SK-N-MC (cell line): ENCODE results near the gene FSD2.

ENCODE experiments used
- DNase-seq: peaks from one replicate; pipeline ENCODE4 v3.0.0-alpha.2; 2011; ENCODE audit warnings: low read depth, low spot score
- H3K27ac ChIP-seq: fragments of 200-600 bp; sonication (generic); 2 replicates; pipeline ENCODE4 v1.5.1; 2016; ENCODE audit warnings: mixed run types
- H3K36me3 ChIP-seq: fragments of 200-600 bp; sonication (generic); 2 replicates; pipeline ENCODE4 v1.6.1; 2017; ENCODE audit warnings: antibody characterized with exemption, low read length, mixed read lengths; ENCODE audit not compliant: insufficient read depth
- H3K4me3 ChIP-seq: fragments of 200-600 bp; sonication (generic); 2 replicates; pipeline ENCODE4 v1.5.1; 2016
- H3K9ac ChIP-seq: fragments of 200-600 bp; sonication (generic); 2 replicates; pipeline ENCODE4 v1.8.0; 2017; ENCODE audit warnings: mixed run types, mixed read lengths; ENCODE audit not compliant: insufficient read length
- H3K9me3 ChIP-seq: fragments of 200-600 bp; sonication (generic); 2 replicates; pipeline ENCODE4 v1.6.1; 2017; ENCODE audit warnings: low read depth, mild to moderate bottlenecking, antibody characterized with exemption, low read length, moderate library complexity, mixed read lengths
- EZH2 ChIP-seq: fragments of 200-600 bp; sonication (generic); IDR thresholded peaks from one replicate; pipeline ENCODE4 v1.6.1; 2017; ENCODE audit warnings: antibody characterized with exemption
- FOXP2 ChIP-seq: optimal IDR thresholded peaks from 2 replicates; pipeline ENCODE3; 2011; ENCODE audit warnings: mild to moderate bottlenecking, moderate library complexity; ENCODE audit not compliant: insufficient read depth; ENCODE audit errors: extremely low read length, control extremely low read depth
- POLR2AphosphoS5 ChIP-seq: IDR thresholded peaks from 2 replicates; pipeline ENCODE4 v1.6.1; 2012; ENCODE audit warnings: mild to moderate bottlenecking, low read depth, low read length, borderline replicate concordance

FSD2 gene

DNA sequence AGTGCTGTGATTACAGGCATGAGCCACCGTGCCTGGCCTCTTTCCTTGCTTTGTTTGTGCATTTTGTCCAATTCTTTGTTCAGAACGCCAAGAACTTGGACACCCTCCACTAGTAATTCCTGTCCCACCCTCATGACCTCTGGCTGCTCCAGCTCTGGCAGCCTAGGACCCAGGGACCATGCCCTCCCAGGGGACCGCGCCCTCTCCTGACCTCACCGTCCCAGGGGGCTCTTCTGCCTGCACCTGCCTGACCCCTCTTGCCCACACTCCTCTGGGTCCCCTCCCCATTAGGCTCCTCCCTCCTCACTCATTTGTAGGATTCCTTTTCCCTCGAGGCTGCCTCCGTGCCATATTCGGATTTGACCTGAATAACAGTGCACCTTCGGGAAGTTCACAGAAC, 41.1 kb downstream of the FSD2 start:
- no peak for TF ChIP-seq FOXP2
- Histone ChIP-seq H3K27ac (no peak overlapping the region), H3K9me3 (no peaks in the 10 kb centered on the region), H3K4me3 (no peak overlapping the region), H3K9ac (no peak overlapping the region), H3K36me3 (peaks cover 4% of the 10 kb centered on the region; the same call in 1 of the 2 replicates)
- no peak for DNase-seq

DNA sequence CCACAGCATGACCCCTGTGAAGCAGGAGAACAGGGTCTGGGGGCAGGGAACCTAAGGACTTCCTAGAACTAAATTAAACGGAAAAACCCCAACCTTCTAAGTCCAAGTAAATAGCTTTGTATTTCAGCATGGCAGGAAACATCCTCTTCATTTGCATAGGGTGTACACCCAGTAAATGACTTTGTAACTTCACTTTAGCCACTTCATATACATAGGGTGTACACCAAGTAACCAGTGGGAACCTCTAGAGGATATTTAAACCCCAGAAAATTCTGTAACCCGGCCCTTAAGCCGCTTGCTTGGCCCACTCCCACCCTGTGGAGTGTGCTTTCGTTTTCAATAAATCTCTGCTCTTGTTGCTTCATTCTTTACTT, 41.8 kb downstream of the FSD2 start:
- Histone ChIP-seq H3K27ac (no peak overlapping the region), H3K9ac (no peak overlapping the region), H3K4me3 (no peak overlapping the region), H3K36me3 (peaks cover 4% of the 10 kb centered on the region; the same call in 1 of the 2 replicates), H3K9me3 (no peaks in the 10 kb centered on the region)
- no peak for DNase-seq
- TF ChIP-seq EZH2 (no peak), POLR2AphosphoS5 (no peak), FOXP2 (no peak)

DNA sequence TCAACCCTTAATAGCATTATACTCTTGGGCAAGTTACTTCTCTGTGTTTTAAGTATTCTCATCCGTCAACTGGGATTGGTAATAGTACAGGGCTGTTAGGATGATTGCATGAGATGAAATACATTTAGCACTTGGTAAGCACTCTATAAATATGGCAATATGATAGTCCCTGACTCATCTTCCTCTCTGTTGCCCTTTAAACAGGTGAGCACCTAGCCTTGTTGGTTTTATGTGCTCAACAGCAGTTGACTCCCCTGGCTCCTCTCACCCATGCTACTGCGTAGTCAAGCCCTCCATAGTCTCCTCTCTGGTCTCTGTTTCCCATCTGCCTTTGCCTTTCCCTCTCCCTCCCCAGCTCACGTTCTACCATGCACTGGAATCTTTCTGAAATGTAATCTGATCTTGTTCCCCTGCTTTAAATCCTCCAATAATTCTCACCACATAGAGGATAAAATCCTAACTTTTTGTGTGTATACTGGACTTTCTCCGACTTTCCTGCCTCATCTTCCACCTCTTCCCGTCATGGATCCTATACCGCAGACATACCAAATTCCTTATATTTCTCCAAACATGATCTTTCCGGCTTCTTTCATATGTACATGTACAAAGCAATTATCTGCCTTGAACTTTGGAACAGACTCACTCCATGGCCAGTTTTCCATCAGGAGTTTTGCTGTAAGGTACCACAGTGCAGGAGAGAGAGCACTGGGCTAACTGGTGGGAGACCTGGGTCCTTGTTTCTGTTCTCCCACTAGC, 42.3 kb downstream of the FSD2 start:
- Histone ChIP-seq H3K36me3 (peaks cover 7% of the 10 kb centered on the region; the same call in 1 of the 2 replicates), H3K9ac (no peak overlapping the region), H3K9me3 (no peaks in the 10 kb centered on the region), H3K27ac (no peak overlapping the region), H3K4me3 (no peak overlapping the region)
- TF ChIP-seq FOXP2 (no peak), EZH2 (no peak)
- DNase-seq = no peak

DNA sequence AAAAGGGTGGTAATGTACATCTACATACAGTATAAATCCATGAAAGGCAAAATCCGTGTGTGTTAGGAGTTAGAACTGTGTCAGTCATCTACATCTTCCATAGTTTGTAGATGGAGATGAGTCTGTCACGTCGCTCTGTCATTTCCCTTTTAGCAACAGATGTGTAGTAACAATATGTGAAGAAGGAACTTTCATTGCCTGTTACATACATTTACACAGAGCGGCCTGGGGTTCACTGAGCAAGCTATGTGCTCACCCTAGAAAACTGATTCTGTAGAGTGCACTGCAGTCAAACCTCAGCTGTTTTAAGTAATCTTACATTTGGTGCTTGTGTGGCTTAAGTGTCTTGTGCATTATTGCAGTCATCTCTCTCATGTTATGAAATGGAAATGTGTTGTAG, 54.6 kb downstream of the FSD2 start:
- peaks cover 44% of the 10 kb centered on the region for H3K36me3 ChIP-seq

DNA sequence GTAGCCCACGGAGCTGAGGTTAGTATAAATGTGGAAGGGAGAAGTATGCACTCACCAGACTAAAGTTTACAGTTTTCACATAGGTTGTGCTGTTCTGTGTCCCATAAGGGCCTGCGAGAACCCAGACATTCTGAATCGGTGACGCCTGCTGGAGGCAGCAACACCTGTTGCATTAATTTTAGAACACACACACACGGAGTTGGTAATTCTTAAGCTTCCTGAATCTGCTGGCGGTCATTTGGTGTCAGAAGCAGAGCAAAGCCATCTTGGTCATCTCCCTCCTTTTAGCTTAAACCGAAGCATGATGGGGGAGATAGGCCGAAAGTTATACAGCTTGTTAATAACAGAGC, 55.1 kb downstream of the FSD2 start:
- DNase-seq = no peak
- TF ChIP-seq EZH2 = no peak
- TF ChIP-seq POLR2AphosphoS5 = no peak
- TF ChIP-seq FOXP2 = no peak
- Histone ChIP-seq H3K27ac (no peak overlapping the region; the same call in 1 of the 2 replicates), H3K36me3 (peaks cover 39% of the 10 kb centered on the region), H3K9ac (peak overlapping the region; percentile 95), H3K9me3 (no peaks in the 10 kb centered on the region), H3K4me3 (peak overlapping the region; percentile 88)

More for the DNA sequence above, 54.6 kb downstream of the FSD2 start:
- no peak for DNase-seq
- H3K9me3 ChIP-seq = no peaks in the 10 kb centered on the region
- H3K27ac ChIP-seq = no peak overlapping the region
- no peak for TF ChIP-seq EZH2
- TF ChIP-seq POLR2AphosphoS5 = no peak
- no peak for TF ChIP-seq FOXP2
- H3K9ac ChIP-seq = peak overlapping the region; percentile 95
- H3K4me3 ChIP-seq = peak overlapping the region; percentile 88

DNA sequence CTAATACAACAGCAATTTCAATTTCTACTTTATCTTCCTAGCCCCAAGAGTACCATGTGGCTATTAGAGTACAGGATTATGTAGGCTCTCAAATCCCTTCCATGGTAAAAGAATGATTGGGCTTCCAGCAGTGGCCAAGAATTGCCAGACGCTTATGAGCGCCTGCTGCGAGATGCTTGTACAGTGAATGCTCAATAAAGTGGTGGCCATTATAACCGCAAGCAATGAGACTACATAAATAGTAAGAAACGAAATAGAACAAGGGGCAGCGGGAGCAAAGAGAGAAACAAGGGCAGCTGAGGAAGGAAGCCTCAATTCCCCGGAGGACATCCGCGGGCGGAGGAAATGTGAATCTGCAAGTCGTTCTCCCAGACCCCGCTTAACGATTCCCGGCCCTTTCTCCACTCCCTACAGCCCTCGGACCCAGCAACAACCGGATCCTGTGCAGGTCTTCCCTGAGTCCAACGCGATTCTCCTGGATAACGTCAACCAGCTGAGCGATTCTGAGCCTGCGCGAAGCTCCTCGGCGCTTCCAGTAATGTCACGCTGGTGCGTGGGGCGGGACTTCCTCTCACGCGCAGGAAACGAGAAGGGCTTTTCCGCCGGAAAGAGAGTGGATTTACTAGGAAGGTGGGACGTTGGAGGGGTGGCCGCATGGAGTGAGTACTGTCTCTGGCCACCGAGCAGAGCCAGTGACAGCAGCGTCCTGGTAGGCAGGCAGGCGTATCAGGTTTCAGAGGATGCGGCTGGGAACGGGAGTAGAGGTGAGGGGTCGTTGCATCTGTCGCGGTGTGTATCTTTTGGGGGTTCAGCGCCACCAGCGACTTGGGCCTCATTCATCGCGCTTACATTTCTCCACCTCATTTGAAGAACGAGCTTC, 55.7 kb downstream of the FSD2 start:
- Histone ChIP-seq H3K9ac (peak overlapping the region; percentile 95), H3K4me3 (peak overlapping the region; percentile 88), H3K9me3 (no peaks in the 10 kb centered on the region), H3K36me3 (peaks cover 33% of the 10 kb centered on the region), H3K27ac (peak overlapping the region; percentile 53; the same call in 1 of the 2 replicates)
- peak; percentile 71 for DNase-seq
- peak; percentile 68 for TF ChIP-seq FOXP2
- TF ChIP-seq EZH2 = no peak
- TF ChIP-seq POLR2AphosphoS5 = peak; percentile 99

DNA sequence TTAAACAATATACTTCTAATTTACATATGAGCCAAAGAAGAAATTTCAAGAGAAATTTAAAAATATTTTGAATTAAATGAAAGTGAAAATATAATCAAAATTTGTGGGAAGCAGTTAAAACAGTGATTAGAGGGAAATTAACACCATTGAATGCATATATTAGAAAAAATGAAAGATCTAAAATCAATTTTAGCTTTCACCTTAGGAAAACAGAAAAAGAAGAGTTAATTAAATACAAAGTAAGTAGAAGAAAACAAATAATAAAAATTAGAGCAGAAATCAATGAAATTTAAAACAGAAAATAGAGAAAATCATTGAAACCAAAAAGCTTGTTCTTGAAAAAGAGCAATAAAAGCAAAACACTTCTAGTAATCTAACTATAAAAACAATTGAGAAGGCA, 57.6 kb downstream of the FSD2 start:
- peaks cover 14% of the 10 kb centered on the region for H3K36me3 ChIP-seq
- H3K9ac ChIP-seq = no peak overlapping the region
- H3K27ac ChIP-seq = no peak overlapping the region
- TF ChIP-seq EZH2 = no peak
- no peak for TF ChIP-seq FOXP2
- TF ChIP-seq POLR2AphosphoS5 = no peak
- H3K4me3 ChIP-seq = no peak overlapping the region
- no peak for DNase-seq
- no peaks in the 10 kb centered on the region for H3K9me3 ChIP-seq

DNA sequence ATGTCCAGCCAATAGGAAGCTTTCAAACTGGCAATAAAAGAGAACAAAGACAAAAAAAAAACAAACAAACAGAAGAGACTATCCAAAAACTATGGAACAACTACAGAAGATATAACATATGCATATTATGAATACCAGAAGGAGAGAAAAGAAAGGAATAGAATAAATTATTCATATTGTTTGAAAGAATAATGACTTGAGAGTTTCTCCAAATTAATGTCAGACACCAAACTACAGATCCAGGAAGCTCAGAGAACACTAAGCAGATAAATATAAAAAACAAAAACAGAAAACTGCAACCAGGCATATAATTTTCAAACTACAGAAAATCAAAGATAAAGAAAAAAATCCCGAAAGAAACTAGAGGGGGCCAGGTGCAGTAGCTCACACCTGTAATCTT, 62.1 kb downstream of the FSD2 start:
- H3K36me3 ChIP-seq = no peaks in the 10 kb centered on the region
- H3K9me3 ChIP-seq = no peaks in the 10 kb centered on the region
- DNase-seq = no peak
- no peak overlapping the region for H3K9ac ChIP-seq
- H3K4me3 ChIP-seq = no peak overlapping the region
- H3K27ac ChIP-seq = no peak overlapping the region
- TF ChIP-seq EZH2 = no peak
- no peak for TF ChIP-seq FOXP2
- no peak for TF ChIP-seq POLR2AphosphoS5

DNA sequence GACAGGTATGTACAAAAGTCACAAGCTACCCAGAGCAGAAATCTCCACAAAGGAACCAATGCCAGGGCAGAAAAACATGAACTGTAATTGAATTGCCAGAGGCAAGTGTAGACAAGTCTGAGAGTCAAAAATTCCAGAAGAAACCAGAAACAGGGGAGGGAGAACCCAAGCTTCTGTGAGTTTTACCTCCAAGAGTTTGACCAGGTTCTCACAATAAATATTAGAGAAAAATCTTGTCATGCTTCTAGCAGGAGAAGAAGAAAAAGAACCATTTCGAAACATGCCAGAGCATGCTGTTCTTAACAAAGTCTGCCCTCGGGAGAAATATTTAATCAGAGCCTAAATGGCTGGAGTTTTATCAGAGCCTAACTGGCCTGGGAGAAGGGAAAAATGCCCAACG, 63.7 kb downstream of the FSD2 start:
- no peak for DNase-seq
- Histone ChIP-seq H3K36me3 (no peaks in the 10 kb centered on the region), H3K4me3 (no peak overlapping the region), H3K27ac (0 out of 2 replicates have a peak overlapping the region, but pooled peaks have one; percentile 4), H3K9ac (peak overlapping the region; percentile 20), H3K9me3 (no peaks in the 10 kb centered on the region)
- TF ChIP-seq FOXP2 (no peak), POLR2AphosphoS5 (no peak), EZH2 (no peak)
